Nephron progenitor cell (in vitro differentiated cells): ENCODE results near the gene LDB1.

Source experiments
- DNase-seq: peaks from one replicate; pipeline ENCODE4 v3.0.0; 2021
- H3K27ac Mint-ChIP-seq: 2 replicates; pipeline ENCODE4 v1.8.0; 2021; ENCODE audit warnings: mild to moderate bottlenecking, moderate library complexity, mixed read lengths
- H3K27me3 Mint-ChIP-seq: 2 replicates; pipeline ENCODE4 v1.8.0; 2021; ENCODE audit warnings: mild to moderate bottlenecking, low read depth, mixed read lengths; ENCODE audit not compliant: poor library complexity
- H3K36me3 Mint-ChIP-seq: 2 replicates; pipeline ENCODE4 v1.8.0; 2021; ENCODE audit warnings: low read depth, mixed read lengths
- H3K4me1 Mint-ChIP-seq: 2 replicates; pipeline ENCODE4 v1.8.0; 2021; ENCODE audit warnings: mixed read lengths
- H3K4me3 Mint-ChIP-seq: 2 replicates; pipeline ENCODE4 v1.8.0; 2021; ENCODE audit warnings: mild to moderate bottlenecking, moderate library complexity, mixed read lengths
- H3K9me3 Mint-ChIP-seq: 2 replicates; pipeline ENCODE4 v1.8.0; 2021; ENCODE audit warnings: mild to moderate bottlenecking, moderate library complexity, mixed read lengths
- TF ChIP-seq, protein P1 (sequence below): fragments of 200-600 bp; sonication (generic); IDR thresholded peaks from 2 replicates; pipeline ENCODE4 v1.5.0; 2021; ENCODE audit warnings: antibody characterized with exemption

LDB1 gene

DNA sequence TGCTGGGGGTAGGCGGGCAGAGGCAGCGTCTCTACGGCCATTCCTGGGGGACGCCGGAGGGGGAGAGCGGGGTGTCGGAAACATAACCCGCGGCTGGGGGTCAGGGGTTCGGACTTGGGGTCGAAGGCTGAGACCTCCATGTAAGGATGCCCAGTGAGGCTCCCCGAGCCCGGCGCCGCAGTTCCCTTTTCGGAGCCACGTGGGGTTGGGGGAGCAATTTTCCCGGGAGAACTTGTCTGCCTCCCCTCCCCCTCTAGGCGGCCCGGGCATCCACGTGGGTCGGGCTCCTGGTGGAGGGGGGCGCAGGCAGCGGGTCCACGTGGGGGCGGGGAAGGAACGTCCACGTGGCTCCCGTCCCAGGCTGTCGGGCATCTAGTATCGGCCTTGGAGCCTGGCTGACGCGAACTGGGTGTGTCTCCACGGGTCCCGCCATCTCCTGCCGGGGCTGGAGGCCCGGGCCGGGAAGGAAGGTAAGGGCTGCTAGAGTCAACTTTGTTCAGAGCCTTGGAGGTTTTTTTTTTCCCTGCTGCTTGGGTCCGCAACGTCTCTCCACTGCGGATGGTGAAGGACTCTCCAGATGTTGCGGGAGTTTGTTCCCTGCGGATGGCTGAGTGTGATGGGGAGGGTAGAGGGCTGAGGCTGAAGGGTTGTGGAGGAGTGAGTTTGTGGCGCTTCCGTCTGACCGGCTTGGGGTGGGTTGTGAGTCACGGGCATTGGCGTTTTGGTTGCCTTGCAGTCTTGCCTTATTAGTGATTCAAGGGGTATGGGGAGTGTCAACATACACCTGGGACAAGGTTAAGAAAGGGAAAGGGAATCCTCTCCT lies 13.4 kb upstream of the LDB1 start:
- Mint-ChIP-seq H3K27me3 (no peaks in the 10 kb centered on the region), H3K4me1 (peaks cover 43% of the 10 kb centered on the region), H3K36me3 (peaks cover 4% of the 10 kb centered on the region), H3K27ac (peak overlapping the region; percentile 98), H3K4me3 (peak overlapping the region; percentile 93), H3K9me3 (no peaks in the 10 kb centered on the region)
- DNase-seq = peak; percentile 67
- TF ChIP-seq, protein P1, sequence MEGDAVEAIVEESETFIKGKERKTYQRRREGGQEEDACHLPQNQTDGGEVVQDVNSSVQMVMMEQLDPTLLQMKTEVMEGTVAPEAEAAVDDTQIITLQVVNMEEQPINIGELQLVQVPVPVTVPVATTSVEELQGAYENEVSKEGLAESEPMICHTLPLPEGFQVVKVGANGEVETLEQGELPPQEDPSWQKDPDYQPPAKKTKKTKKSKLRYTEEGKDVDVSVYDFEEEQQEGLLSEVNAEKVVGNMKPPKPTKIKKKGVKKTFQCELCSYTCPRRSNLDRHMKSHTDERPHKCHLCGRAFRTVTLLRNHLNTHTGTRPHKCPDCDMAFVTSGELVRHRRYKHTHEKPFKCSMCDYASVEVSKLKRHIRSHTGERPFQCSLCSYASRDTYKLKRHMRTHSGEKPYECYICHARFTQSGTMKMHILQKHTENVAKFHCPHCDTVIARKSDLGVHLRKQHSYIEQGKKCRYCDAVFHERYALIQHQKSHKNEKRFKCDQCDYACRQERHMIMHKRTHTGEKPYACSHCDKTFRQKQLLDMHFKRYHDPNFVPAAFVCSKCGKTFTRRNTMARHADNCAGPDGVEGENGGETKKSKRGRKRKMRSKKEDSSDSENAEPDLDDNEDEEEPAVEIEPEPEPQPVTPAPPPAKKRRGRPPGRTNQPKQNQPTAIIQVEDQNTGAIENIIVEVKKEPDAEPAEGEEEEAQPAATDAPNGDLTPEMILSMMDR = no peak

DNA sequence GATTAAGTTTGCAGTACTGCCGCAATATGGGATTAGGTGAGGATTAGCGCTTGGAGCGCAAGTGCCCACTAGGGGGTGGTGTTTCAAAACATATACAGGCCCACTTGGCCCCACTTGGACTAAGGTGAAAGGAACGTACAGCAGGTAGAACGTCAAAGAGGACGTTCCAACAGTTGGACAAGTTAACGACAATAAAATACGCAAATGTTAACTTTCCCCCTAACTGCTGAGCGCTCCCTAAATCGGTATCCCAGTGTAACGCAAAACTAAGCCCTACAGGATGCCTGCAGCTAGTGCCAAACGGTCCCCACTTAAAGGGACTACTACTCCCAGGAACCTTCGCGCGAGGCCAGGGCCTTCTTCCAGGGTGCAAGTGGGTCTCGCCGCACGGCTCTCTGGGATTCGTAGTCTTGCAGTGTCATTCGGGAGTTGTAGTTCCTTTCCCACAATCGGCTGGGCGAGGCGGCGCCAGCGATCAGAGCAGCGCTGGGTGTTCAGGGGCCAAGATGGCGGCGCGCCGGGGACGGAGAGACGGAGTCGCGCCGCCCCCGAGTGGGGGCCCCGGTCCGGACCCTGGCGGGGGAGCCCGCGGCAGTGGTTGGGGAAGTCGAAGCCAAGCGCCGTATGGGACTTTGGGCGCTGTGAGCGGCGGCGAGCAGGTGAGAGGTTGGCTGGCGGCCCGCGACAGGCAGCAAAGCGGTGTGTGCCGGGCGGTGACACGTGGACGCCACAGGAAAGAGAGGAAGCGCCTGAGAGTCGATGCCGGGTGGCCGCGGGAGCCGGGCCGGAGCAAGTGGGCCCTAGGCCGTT lies 12.6 kb upstream of the LDB1 start, which contains the start of gene PPRC1:
PPRC1 (plus strand) TSS at position 478 of the 810 bp plus-strand sequence; CDS start at position 507, 29 bp downstream.
- Mint-ChIP-seq H3K4me1 (peaks cover 43% of the 10 kb centered on the region), H3K27ac (peak within 1 kb of the TSS; percentile 98), H3K36me3 (no peaks in the 10 kb centered on the region), H3K9me3 (no peaks in the 10 kb centered on the region), H3K27me3 (no peaks in the 10 kb centered on the region), H3K4me3 (peak within 1 kb of the TSS; percentile 93)
- DNase-seq = peak; percentile 95
- TF ChIP-seq, protein P1 = peak; percentile 95

DNA sequence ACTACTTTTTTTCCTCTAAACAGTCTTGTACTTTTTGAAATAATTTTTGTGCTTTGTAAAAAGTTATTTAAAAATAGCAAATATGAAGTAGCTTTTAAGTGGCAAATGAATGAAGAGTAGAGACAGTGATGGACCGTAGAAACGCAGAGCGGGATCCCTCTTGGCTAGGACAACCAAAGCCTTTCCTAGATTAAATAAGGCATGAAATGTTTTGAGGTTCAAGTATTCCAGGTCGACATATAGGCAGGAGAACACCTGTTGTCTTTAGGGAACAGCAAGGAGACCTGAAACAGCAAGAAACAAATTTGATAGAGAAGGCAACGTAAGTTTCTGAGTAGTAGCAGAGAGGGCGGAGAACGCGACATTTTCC lies 12.0 kb upstream of the LDB1 start:
- TF ChIP-seq, protein P1 = no peak
- Mint-ChIP-seq H3K4me1 (peaks cover 37% of the 10 kb centered on the region), H3K27me3 (no peaks in the 10 kb centered on the region), H3K4me3 (peak overlapping the region; percentile 93), H3K9me3 (no peaks in the 10 kb centered on the region), H3K27ac (no peak overlapping the region), H3K36me3 (no peaks in the 10 kb centered on the region)
- no peak for DNase-seq

DNA sequence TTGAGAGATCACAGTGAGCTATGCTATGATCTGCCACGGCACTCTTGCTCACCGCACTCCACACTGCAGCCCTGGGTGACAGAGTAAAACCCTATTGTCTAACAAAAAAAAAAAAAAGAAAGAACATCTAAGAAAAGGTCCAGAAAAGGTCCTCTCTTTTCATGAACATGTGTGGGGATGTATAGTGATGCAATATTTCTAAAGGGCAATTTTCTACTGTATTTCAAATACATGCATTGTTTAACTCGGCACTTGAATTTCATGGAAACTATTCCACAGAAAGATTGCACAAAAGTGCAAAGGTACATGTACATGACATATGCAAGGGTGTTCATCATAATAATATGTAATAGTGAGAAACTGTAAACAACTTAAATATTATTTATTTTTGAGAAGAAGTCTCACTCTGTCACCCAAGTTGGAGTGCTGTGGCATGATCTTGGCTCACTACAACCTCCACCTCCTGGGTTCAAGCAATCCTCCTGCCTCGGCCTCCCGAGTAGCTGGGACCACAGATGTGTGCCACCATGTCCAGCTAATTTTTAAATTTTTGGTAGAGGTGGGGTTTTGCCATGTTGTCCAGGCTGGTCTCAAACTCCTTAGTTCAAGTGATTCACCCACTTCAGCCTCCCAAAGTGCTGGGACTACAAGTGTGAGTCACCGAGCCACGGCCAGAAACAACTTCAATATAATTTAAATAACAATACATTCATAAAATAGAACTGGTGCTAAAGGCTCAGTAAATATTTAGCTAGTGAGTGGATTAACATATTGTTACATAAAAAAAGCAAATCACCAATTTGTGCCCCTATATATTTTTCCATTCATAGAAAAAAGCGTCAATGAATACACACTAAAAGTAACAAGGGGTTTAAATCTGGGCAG lies 11.4 kb upstream of the LDB1 start:
- H3K4me1 Mint-ChIP-seq = peaks cover 30% of the 10 kb centered on the region
- no peak overlapping the region for H3K27ac Mint-ChIP-seq
- TF ChIP-seq, protein P1 = no peak
- no peaks in the 10 kb centered on the region for H3K9me3 Mint-ChIP-seq
- no peak for DNase-seq
- H3K27me3 Mint-ChIP-seq = peaks cover 3% of the 10 kb centered on the region
- H3K4me3 Mint-ChIP-seq = no peak overlapping the region
- no peaks in the 10 kb centered on the region for H3K36me3 Mint-ChIP-seq

DNA sequence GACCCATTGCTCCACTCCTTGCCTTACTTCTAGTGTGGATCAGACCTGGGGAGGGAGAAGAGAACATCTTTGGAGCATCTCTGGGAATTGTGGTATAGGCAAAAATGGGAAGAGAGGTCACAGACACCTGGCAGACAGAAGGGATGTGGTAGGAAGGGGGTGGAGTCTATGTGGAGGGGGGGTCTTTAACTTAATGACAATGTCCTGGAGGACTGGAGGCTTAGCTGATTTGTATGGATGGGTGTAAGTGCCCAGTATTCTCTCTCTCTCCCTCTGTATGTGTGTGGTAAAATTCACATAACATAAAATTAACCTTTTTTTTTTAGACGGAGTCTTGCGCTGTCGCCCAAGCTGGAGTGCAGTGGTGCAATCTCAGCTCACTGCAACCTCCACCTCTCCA lies 3.1 kb upstream of the LDB1 start:
- Mint-ChIP-seq H3K9me3 (no peaks in the 10 kb centered on the region), H3K4me3 (no peak overlapping the region), H3K27me3 (peaks cover 4% of the 10 kb centered on the region), H3K36me3 (no peaks in the 10 kb centered on the region), H3K4me1 (peaks cover 39% of the 10 kb centered on the region), H3K27ac (peak overlapping the region; percentile 99)
- TF ChIP-seq, protein P1 = no peak
- DNase-seq = no peak
